Measurements from ENCODE around the gene LRRC55. TPM values are rescaled to one million over a fixed set of nuclear protein-coding genes. Genes with fewer than 3 reads are reported as not detected.

The LRRC55 gene
- polyA plus RNA-seq, 1 donor: 2.5 TPM

GRCh38 chr11:57216463-57216862 lies 34.7 kb downstream of the LRRC55 start:
- H3K4me3 ChIP-seq (ENCODE audit: low read length): no peak overlapping the region
- no peak overlapping the region for H3K27ac ChIP-seq (ENCODE audit: low read length)
- peaks cover 7% of the 10 kb centered on the region for H3K4me1 ChIP-seq (ENCODE audit: control insufficient read depth, insufficient read depth, low read length)
- H3K36me3 ChIP-seq (ENCODE audit: control insufficient read depth, insufficient read depth, low read length): no peaks in the 10 kb centered on the region
- peaks cover 11% of the 10 kb centered on the region for H3K27me3 ChIP-seq (ENCODE audit: control insufficient read depth, insufficient read depth, low read length)
- no peaks in the 10 kb centered on the region for H3K9me3 ChIP-seq (ENCODE audit: control insufficient read depth, low read depth, low read length)
- no peak for DNase-seq
- WGBS (ENCODE audit: insufficient coverage, low lambda C conversion rate): 90% methylated on average over 2 of the region's 4 CpGs

GRCh38 chr11:57217053-57217452 lies 35.3 kb downstream of the LRRC55 start:
- no peak overlapping the region for H3K27ac ChIP-seq (ENCODE audit: low read length)
- DNase-seq: no peak
- no CpG with 5 or more reads among the region's 4 CpGs for WGBS (ENCODE audit: insufficient coverage, low lambda C conversion rate)
- no peaks in the 10 kb centered on the region for H3K36me3 ChIP-seq (ENCODE audit: control insufficient read depth, insufficient read depth, low read length)
- peaks cover 13% of the 10 kb centered on the region for H3K27me3 ChIP-seq (ENCODE audit: control insufficient read depth, insufficient read depth, low read length)
- no peaks in the 10 kb centered on the region for H3K9me3 ChIP-seq (ENCODE audit: control insufficient read depth, low read depth, low read length)
- no peak overlapping the region for H3K4me3 ChIP-seq (ENCODE audit: low read length)
- peaks cover 7% of the 10 kb centered on the region for H3K4me1 ChIP-seq (ENCODE audit: control insufficient read depth, insufficient read depth, low read length)

- no peaks in the 10 kb centered on the region for H3K9me3 ChIP-seq (ENCODE audit: control insufficient read depth, low read depth, low read length)
- no peak overlapping the region for H3K27ac ChIP-seq (ENCODE audit: low read length)
- no peak overlapping the region for H3K4me3 ChIP-seq (ENCODE audit: low read length)
- no peak for DNase-seq
- peaks cover 8% of the 10 kb centered on the region for H3K27me3 ChIP-seq (ENCODE audit: control insufficient read depth, insufficient read depth, low read length)
- whole genome bisulfite sequencing (ENCODE audit: insufficient coverage, low lambda C conversion rate): 20% methylated on average over 1 of the region's 6 CpGs
- no peaks in the 10 kb centered on the region for H3K36me3 ChIP-seq (ENCODE audit: control insufficient read depth, insufficient read depth, low read length)
- H3K4me1 ChIP-seq (ENCODE audit: control insufficient read depth, insufficient read depth, low read length): no peaks in the 10 kb centered on the region
Observed at GRCh38 chr11:57219021-57219627, 37.4 kb downstream of the LRRC55 start.

GRCh38 chr11:57222239-57222638 lies 40.5 kb downstream of the LRRC55 start:
- Histone ChIP-seq H3K36me3 (ENCODE audit: control insufficient read depth, insufficient read depth, low read length) (no peaks in the 10 kb centered on the region), H3K27me3 (ENCODE audit: control insufficient read depth, insufficient read depth, low read length) (peaks cover 5% of the 10 kb centered on the region), H3K9me3 (ENCODE audit: control insufficient read depth, low read depth, low read length) (no peaks in the 10 kb centered on the region), H3K4me3 (ENCODE audit: low read length) (no peak overlapping the region), H3K4me1 (ENCODE audit: control insufficient read depth, insufficient read depth, low read length) (no peaks in the 10 kb centered on the region), H3K27ac (ENCODE audit: low read length) (no peak overlapping the region)
- WGBS (ENCODE audit: insufficient coverage, low lambda C conversion rate): 30% methylated on average over 1 of the region's 1 CpG
- DNase-seq: no peak

GRCh38 chr11:57223601-57224000 lies 41.8 kb downstream of the LRRC55 start:
- no peaks in the 10 kb centered on the region for H3K36me3 ChIP-seq (ENCODE audit: control insufficient read depth, insufficient read depth, low read length)
- no peak overlapping the region for H3K4me3 ChIP-seq (ENCODE audit: low read length)
- H3K27me3 ChIP-seq (ENCODE audit: control insufficient read depth, insufficient read depth, low read length): peaks cover 2% of the 10 kb centered on the region
- no peak for DNase-seq
- no peaks in the 10 kb centered on the region for H3K9me3 ChIP-seq (ENCODE audit: control insufficient read depth, low read depth, low read length)
- H3K4me1 ChIP-seq (ENCODE audit: control insufficient read depth, insufficient read depth, low read length): no peaks in the 10 kb centered on the region
- 60% methylated on average over 2 of the region's 3 CpGs for WGBS (ENCODE audit: insufficient coverage, low lambda C conversion rate)
- H3K27ac ChIP-seq (ENCODE audit: low read length): no peak overlapping the region

- DNase-seq: no peak
- no peaks in the 10 kb centered on the region for H3K9me3 ChIP-seq (ENCODE audit: control insufficient read depth, low read depth, low read length)
- H3K27ac ChIP-seq (ENCODE audit: low read length): no peak overlapping the region
- H3K4me3 ChIP-seq (ENCODE audit: low read length): no peak overlapping the region
- H3K4me1 ChIP-seq (ENCODE audit: control insufficient read depth, insufficient read depth, low read length): no peaks in the 10 kb centered on the region
- no peaks in the 10 kb centered on the region for H3K36me3 ChIP-seq (ENCODE audit: control insufficient read depth, insufficient read depth, low read length)
- 93% methylated on average over 2 of the region's 2 CpGs for WGBS (ENCODE audit: insufficient coverage, low lambda C conversion rate)
- H3K27me3 ChIP-seq (ENCODE audit: control insufficient read depth, insufficient read depth, low read length): peaks cover 2% of the 10 kb centered on the region
Observed at GRCh38 chr11:57224128-57224527, 42.4 kb downstream of the LRRC55 start.

GRCh38 chr11:57224537-57224936 lies 42.8 kb downstream of the LRRC55 start:
- peaks cover 2% of the 10 kb centered on the region for H3K27me3 ChIP-seq (ENCODE audit: control insufficient read depth, insufficient read depth, low read length)
- no peaks in the 10 kb centered on the region for H3K9me3 ChIP-seq (ENCODE audit: control insufficient read depth, low read depth, low read length)
- H3K4me1 ChIP-seq (ENCODE audit: control insufficient read depth, insufficient read depth, low read length): no peaks in the 10 kb centered on the region
- no peak for DNase-seq
- no peaks in the 10 kb centered on the region for H3K36me3 ChIP-seq (ENCODE audit: control insufficient read depth, insufficient read depth, low read length)
- no peak overlapping the region for H3K4me3 ChIP-seq (ENCODE audit: low read length)
- H3K27ac ChIP-seq (ENCODE audit: low read length): no peak overlapping the region

GRCh38 chr11:57228600-57228999 lies 46.8 kb downstream of the LRRC55 start:
- Histone ChIP-seq H3K27me3 (ENCODE audit: control insufficient read depth, insufficient read depth, low read length) (peaks cover 14% of the 10 kb centered on the region), H3K36me3 (ENCODE audit: control insufficient read depth, insufficient read depth, low read length) (no peaks in the 10 kb centered on the region), H3K4me1 (ENCODE audit: control insufficient read depth, insufficient read depth, low read length) (no peaks in the 10 kb centered on the region), H3K4me3 (ENCODE audit: low read length) (no peak overlapping the region), H3K9me3 (ENCODE audit: control insufficient read depth, low read depth, low read length) (no peaks in the 10 kb centered on the region), H3K27ac (ENCODE audit: low read length) (no peak overlapping the region)
- no peak for DNase-seq
- WGBS (ENCODE audit: insufficient coverage, low lambda C conversion rate): no CpG with 5 or more reads among the region's 3 CpGs

- DNase-seq: no peak
- peaks cover 18% of the 10 kb centered on the region for H3K27me3 ChIP-seq (ENCODE audit: control insufficient read depth, insufficient read depth, low read length)
- no peaks in the 10 kb centered on the region for H3K4me1 ChIP-seq (ENCODE audit: control insufficient read depth, insufficient read depth, low read length)
- no peaks in the 10 kb centered on the region for H3K9me3 ChIP-seq (ENCODE audit: control insufficient read depth, low read depth, low read length)
- H3K36me3 ChIP-seq (ENCODE audit: control insufficient read depth, insufficient read depth, low read length): no peaks in the 10 kb centered on the region
- H3K27ac ChIP-seq (ENCODE audit: low read length): no peak overlapping the region
- no CpG with 5 or more reads among the region's 5 CpGs for WGBS (ENCODE audit: insufficient coverage, low lambda C conversion rate)
- H3K4me3 ChIP-seq (ENCODE audit: low read length): no peak overlapping the region
Observed at GRCh38 chr11:57230316-57230715, 48.6 kb downstream of the LRRC55 start.

- WGBS (ENCODE audit: insufficient coverage, low lambda C conversion rate): 20% methylated on average over 1 of the region's 18 CpGs
- Histone ChIP-seq H3K27me3 (ENCODE audit: control insufficient read depth, insufficient read depth, low read length) (peaks cover 18% of the 10 kb centered on the region), H3K4me1 (ENCODE audit: control insufficient read depth, insufficient read depth, low read length) (no peaks in the 10 kb centered on the region)
Observed at GRCh38 chr11:57230791-57231538, 49.2 kb downstream of the LRRC55 start.

More at GRCh38 chr11:57230791-57231538, 49.2 kb downstream of the LRRC55 start:
- Histone ChIP-seq H3K4me3 (ENCODE audit: low read length) (no peak overlapping the region), H3K36me3 (ENCODE audit: control insufficient read depth, insufficient read depth, low read length) (no peaks in the 10 kb centered on the region), H3K27ac (ENCODE audit: low read length) (no peak overlapping the region), H3K9me3 (ENCODE audit: control insufficient read depth, low read depth, low read length) (no peaks in the 10 kb centered on the region)
- DNase-seq: no peak

All from large intestine (tissue), 3 donors.